ENCODE results near the gene INTS2.
"Not testable (repeated sequence)": the region's sequence is repeated elsewhere in the genome, so short reads cannot be mapped to it uniquely, and the experiment has no call there.

Gene INTS2

DNA sequence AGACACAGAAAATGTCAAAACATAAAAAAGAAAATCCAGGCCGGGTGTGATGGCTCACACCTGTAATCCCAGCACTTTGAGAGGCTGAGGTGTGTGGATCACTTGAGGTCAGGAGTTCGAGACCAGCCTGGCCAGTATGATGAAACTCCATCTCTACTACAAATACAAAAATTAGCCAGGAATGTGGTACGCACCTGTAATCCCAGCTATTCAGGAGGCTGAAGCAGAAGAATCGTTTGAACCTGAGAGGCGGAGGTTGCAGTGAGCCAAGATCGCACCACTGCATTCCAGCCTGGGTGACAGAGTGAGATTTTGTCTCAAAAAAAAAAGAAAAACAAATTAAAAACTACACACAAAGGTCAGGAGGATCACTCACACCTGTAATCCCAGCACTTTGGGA lies 40.0 kb downstream of the INTS2 start:
- DNase-seq = not testable (repeated sequence)

DNA sequence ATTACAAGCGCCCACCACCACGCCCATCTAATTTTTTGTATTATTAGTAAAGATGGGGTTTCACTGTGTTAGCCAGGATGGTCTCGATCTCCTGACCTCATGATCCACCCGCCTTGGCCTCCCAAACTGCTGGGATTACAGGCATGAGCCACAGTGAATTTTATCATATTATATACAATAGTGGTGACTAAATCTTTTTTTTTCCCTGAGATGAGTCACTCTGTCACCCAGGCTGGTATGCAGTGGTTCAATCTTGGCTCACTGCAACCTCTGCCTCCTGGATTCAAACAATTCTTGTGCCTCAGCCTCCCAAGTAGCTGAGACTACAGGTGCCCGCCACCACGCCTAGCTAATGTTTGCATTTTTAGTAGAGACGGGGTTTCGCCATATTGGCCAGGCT lies 41.9 kb downstream of the INTS2 start:
- not testable (repeated sequence) for DNase-seq

DNA sequence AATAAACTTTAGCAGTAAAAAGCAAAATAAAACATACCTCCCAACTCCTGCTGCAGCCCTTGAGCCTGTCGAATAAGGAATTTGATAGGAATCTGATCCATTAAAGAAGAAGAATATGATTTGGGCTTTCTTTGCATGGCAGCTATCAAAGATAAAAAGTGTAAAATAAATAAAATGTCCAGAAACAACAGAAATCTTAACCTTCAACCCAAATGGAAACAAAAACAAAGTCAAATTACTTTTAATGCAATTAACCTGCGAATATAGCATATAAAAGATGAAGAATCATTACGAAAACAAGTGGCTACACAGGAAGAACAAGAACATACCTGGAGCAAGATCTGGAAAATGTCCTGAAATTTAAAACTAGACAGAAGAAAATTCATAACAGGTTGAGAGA lies 42.9 kb downstream of the INTS2 start:
- DNase-seq = no peak

DNA sequence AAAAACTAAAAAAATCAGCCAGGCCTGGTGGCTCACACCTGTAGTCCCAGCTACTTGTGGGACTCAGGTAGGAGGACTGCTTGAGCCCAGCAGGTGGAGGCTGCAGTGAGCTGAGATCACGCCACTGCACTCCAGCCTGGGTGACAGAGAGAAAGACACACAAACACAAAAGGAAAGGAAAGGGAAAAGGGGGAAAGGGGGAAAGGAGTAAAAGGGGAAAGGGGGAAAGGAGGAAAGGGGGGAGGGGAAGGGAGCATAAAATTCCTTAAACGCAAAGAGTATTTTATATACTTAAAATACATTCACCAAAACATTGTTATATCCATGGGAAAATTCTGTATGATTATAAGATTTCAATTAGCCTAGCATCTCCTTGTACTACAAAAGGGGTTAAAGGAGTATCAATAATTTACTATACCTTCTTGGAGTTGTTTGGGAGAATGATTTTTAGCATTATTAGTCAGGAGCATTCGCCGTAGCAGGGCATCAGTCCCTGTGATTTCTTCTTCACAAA lies 47.1 kb downstream of the INTS2 start:
- DNase-seq = no peak

DNA sequence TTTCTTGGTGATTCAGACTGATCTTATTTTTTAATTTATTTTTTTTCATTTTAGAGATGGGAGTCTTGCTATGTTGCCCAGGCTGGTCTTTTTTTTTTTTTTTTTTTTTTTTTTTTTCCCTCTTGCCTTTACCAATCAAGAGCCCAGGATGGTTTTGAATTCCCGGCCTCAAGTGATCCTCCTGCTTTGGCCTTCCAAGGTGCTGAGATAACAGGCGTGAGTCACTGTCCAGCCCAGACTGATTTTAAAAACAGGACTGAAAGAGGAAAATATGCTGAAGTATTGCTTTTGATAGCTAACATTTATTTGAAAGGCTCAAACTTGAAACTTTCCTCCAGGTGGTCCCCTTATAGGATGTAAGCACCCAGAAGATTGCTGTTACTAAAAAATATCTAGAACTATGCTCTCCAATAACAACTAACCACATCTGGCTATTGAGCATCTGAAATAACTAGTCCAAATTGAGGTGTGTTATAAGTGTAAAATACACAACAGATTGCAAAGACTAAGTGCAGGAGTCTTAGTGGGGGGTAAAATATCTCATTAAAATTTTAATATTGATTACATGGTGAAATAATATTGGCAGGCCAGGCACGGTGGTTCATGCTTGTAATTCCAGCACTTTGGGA lies 48.7 kb downstream of the INTS2 start:
- no peak for DNase-seq

DNA sequence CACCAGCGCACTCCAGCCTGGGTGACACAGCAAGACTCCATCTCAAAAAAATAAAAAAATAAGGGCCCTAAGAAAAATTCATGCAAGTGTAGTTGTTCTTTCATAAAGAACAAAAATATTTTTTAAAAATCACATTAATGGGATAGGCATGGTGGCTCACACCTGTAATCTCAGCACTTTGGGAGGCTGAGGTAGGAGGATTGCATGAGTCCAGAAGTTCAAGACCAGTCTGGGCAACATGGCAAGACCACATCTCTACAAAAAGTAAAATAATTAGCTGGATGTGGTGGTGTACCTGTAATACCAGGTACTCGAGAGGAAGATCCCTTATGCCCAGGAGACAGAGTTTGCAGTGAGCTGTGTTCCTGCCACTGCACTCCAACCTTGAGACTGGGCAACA lies 49.3 kb downstream of the INTS2 start:
- DNase-seq = no peak

DNA sequence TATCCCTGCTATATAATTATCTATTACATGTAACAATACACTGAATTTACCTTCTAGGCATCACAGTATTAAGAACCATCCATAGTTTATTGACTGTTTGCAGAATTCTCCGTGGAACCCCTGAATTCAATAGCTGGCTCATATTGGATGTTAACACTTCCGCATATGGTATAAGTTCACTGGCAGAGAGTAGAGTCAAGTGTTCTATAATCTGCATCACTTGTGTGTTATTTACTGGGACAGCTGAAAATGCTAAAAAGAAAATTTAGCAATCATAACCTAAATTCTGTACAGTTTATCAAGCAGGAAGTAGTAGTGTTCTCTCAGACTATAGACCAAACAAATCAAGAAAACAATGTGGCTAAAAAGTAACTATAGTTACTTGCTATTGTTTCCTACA lies 49.9 kb downstream of the INTS2 start:
- DNase-seq = no peak

DNA sequence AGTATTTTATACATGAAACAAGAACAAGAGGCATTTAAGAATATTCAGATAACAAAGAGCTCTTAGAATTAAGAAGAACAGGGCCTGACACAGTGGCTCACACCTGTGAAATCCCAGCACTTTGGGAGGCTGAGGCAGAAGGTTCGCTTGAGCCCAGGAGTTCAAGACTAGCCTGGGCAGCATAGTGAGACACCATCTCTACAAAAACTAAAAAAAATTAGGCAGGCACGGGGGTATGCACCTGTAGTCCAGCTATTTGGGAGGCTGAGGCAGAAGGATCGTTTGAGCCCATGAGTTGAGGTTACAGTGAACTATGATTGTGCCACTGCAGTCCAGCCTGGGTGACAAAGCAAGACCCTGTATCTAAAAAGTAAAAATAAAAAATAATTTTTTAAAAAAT lies 52.0 kb downstream of the INTS2 start:
- DNase-seq = no peak

DNA sequence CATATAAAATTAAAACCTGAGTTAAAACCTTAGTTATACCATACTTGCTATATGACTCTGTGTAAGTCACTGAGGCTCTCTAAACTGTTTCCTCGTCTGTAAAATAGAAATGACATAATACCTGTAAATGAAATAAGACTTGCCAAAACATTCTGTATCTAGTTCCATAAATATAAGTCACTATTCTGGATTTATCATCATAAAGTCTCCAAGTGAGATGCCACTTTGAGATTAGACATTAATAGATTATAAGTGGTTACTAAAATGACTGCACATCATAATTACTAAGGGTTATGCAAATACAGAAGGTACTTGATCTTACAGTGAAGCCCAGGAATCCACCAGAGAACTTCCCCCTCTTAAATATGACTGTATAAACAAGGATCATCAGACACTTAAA lies 52.5 kb downstream of the INTS2 start:
- DNase-seq = no peak

DNA sequence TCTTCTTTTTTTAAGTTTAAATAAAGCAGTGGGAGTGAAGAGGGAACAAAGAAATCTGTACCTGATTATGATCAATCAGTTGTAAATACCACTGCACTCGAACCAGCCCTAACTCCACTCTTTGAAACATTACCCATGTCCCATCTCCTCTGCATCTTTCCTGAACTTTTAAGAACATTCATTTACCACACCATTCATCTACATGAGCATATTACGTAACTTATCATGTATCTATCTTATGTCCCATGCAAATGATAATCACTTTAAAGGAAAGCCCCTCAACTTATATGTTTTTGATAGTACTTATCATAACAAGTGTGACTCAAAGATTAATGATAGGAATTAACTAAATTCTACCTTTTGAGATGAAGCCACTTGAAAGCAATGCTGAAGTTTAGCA lies 53.7 kb downstream of the INTS2 start:
- no peak for DNase-seq

DNA sequence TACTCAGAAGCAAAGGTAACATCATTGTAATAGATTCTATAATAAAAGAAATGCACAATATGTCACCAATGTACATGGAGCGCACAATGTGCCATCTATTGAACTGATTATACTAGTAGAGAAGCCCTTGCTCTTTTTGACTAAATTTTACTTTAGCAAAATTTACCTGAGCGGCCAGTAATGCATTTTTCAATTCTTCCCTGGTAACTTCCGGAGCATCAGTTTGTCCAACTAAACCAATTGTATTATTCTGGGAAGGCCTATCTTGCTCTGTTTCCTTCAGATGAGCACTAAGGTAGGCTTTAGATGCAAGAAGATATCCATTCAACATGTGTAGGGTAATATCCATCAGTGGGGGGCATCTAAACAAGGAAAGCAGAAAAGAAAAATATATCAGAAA lies 55.7 kb downstream of the INTS2 start:
- no peak for DNase-seq

DNA sequence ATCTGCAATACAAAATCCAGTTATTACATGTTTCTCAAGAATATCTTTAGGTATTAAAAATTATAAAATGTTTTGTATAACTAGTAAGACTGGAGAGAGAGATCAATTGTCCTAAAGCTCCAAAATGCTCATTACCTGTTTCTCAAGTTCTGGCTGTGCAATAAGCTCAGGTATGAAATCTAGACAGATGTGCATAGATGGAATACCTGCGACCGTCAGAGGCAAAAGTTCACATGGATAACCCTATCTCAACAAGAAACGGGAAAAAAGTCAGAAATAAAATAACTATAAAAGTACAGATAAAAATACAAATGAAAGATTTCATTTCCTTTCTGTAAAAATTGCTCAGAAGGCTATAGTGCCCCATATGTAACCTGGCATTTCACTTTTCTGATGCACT lies 58.6 kb downstream of the INTS2 start:
- DNase-seq = no peak

DNA sequence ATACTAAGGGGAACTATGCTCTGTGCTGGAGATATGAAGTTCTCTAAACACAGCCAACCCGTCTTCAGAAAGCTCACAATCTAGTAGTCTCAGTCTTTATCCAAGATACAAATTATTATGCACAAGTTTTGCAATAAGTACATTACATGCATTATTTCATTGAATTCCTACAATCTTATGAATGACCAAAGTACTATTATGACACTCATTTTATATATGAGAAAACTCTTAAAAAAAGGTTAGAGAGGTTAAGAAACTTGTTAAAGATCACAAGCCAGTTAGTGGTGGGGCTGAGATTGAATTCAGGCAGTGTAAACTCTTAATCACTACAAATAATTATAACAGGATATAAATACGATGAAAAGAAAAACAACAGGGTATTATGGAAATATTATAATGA lies 59.7 kb downstream of the INTS2 start:
- no peak for DNase-seq

DNA sequence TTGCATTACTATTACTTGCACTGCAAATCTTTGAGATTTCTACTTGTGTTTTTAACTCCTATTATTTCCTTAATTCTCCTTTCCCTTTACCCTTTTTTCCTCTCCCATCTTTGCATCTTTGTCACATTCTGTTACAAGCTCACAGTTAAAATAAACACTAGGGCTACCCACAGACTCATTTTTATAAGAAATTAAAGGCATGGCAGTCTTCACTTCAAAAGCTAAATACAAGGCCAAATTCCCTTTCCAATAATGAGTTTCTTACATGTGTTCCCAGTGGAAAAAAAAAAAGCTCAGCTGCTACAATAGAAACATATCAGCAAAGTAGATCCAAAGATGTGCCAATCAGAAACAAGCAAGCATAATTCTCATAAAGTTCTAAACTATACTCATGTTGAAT lies 60.7 kb downstream of the INTS2 start:
- no peak for DNase-seq

DNA sequence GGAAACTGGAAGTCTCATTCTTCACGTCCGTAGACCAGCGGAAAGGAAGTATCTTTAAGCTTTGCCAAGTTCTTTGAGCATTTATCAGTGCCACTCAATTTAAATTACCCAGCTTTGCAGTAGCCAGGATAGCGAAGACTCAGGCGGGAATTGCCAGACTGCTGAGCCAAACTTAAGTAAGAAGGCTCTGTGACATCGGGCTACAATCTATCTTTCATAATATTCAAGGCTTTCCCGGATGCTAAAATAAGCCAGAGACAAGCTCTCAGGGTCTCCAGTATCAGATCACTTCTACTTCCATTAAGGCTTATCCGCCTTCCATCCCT lies 64.0 kb downstream of the INTS2 start:
- DNase-seq = no peak

DNA sequence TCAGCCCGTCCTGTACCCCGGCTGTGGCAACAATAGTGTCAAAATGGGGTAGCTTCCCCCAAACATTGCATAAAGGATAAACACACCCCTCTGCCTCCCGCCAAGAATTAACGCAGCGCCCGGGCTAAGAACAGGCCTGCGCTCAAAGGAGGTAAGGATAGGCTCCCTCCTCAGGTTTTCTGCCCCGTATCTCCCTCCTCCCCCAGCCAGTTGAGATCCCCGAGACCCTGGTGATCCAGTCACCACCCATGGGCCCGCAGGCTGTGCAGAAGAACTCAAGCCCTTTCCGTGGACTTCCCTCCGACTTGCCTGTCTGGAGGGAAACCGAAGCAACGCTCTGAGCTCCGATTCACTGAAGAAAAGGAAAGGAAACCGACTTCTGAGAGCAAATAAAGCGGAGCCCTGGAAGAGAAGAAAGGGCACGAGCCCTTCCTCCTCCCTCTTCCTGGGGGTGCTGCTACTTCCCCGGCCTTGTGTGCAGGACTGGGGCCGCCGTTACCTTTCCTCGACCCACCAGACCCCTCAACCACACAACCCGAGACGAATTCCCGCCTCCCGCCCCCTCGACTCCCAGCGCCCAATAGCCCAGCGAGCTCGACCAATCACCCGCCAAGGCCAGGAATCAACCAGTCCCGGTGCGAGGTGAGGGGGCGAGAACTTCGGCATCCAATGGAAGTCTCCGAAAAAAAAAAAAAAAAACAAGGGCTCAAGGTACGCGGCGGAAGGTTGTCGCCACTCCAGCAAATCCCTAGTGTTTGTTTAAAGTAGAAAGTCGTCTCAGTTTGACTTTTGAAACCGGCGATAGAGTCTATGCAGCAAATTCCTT lies 64.6 kb downstream of the INTS2 start, which contains the start of gene BRIP1:
TSS of gene BRIP1 (minus strand) at position 554 of the 826 bp plus-strand sequence. CDS start 1,989 bp downstream, outside the sequence.
- DNase-seq = peak; percentile 69

DNA sequence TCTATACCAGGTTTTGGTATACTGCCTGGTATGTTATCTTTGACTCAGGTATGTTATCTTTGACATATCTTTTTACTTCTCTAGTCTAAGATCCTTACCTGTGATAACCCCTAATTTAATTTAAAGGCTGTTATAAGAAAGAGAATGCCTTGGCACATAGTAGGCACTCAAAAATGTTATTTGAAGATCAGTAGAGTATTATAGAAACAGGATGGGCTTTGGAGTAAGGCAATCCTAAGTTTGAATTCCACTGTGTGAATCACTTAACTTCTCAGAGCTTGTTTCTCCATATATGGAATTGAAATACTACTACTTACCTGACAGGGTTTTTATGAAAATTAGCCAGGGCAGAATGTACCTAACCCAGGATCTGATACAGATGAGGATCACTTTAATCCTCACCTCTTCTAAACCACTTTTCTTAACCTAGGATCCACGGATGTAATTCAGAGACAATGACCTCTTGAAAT lies 65.6 kb downstream of the INTS2 start:
- DNase-seq = no peak

DNA sequence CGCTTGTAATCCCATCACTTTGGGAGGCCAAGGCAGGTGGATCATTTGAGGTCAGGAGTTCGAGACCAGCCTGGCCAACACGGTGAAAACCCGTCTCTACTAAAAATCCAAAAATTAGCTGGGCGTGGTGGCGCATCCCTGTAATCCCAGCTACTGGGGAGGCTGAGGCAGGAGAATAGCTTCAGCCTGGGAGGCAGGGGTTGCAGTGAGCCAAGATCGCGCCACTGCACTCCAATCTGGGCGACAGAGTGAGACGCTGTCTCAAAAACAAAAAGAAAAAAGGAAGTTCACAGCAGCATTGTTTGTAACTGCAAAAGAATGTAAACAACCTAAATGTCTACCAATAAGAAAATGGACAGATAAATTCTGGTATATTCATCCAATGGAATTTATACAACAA lies 67.4 kb downstream of the INTS2 start:
- DNase-seq = not testable (repeated sequence)

DNA sequence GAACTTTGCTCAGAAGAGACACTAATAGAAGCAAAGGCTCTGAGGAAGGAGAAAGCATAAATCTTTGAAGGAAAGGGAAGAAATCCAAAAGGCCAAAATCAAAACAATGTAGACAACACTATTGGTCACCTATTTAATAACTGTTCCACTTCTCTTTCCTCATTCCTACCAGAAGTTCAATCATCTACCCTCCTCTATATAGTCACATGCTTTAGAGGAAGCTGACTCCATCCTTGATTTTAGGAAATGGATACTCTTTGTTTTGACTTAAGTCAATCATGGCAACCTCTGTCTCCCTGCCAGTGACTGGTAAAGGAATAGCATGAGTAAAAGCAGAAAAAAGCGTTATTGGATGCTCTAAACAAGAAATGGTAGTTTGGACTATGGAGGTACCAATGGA lies 71.7 kb downstream of the INTS2 start:
- no peak for DNase-seq

DNA sequence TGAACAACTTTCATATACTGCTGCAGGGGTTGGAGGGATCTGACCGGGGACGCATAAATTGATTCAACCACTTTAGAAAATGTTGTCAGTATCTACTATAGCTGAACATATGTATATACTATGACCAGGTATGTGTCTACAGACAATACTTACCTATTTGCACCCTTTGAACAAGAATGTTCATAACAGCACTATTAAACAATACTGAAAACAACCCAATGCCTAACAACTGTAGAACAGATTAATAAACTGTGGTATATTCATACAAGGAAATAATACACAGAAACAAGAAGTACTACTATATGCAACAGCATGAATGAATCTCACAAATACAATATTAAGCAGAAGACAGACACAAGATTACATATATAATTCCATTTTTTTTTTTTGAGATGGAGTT lies 74.9 kb downstream of the INTS2 start:
- no peak for DNase-seq

DNA sequence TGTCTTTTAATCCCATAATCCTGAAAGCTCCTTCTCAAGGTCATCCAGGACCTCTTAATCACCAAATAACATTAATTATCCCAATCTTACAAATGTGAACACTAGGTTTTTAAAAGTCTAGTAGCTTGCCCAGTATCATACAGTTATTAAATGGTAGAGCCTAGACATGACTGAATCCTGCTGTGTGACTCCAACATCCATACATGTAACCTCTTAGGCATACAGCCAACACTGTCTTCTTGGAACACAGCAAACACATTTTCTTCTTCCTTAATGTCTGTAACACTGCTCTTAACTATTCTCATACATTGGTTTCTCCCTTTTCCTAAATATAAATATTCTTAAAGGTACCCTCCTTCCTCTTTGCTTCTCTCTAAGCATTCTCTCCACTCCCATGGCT lies 78.1 kb downstream of the INTS2 start:
- no peak for DNase-seq

DNA sequence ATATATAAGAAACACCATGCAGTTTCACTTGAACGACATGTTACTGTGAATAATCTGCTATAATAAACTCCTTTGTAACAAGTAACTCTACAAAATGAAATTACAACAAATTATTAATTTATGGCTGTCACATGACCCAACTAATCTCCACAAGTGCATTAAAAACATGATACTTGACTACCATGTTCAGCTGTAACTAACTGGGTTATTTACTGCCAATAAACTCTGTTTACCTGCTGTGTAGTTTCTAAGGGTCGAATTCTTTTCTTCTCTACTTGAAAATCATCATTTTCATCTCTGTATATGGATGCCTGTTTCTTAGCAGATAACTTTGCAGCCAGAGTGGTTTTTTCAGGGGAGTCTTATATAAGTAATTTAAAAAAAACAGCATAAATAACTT lies 78.9 kb downstream of the INTS2 start:
- no peak for DNase-seq

DNA sequence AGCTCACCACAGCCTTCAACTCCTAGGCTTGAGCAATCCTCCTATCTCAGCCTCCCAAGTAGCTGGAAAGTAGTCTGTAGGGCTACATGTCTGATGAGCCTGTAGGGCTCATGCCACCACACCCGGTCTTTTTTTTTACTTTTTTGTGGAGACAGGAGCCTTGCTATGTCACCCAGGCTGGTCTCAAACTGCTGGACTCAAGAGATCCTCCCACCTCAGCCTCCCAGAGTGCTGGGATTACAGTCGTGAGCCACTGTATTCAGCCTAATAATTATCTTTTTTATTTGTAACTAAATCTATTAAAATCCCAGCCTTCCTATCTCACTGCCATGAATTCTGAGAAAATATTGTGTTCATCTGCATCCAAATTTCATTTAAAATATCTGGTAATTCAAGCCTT lies 79.5 kb downstream of the INTS2 start:
- no peak for DNase-seq

DNA sequence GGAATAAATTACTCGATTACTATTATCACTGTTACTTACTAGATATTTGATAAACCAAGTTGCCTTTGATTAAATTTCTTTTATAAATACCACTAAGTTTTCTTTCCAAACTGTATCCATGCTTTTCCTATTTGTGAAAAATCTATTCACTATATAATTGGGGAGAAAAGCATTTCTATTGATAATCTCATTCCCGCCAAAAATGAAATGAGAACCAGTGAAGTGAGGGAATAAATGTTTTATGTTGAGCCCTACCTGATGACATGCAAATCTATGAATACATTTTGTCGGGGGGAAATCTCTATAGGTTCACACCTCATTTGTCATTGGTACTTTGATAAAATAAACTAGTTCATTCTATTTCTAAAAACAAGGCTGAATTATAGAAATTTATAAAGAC lies 80.1 kb downstream of the INTS2 start:
- DNase-seq = no peak

All from activated gamma-delta T cell (primary cell).